Naive B cell (primary cell): Measurements from ENCODE around the gene CMTM3. TPM values are rescaled to one million over a fixed set of nuclear protein-coding genes. Genes with fewer than 3 reads are reported as not detected.
A peak's percentile ranks its signal among the peaks of the same experiment; 100 is the strongest.
"Not testable (repeated sequence)": the region's sequence is repeated elsewhere in the genome, so short reads cannot be mapped to it uniquely, and the experiment has no call there.

ENCODE experiments used
- ATAC-seq, 2 donors: fragments of 150-1000 bp; cut with Tn5 transposase; 2 replicates each; pipeline ENCODE4 v1.10.0; 2021; ENCODE audit warnings: low read depth in 2 of 2, mild to moderate bottlenecking in 2 of 2, moderate library complexity in 2 of 2
- DNase-seq: peaks from one replicate; pipeline ENCODE4 v3.0.0; 2022
- H3K27ac Mint-ChIP-seq, 6 donors: one replicate each; pipeline ENCODE4 v1.8.0; 2020 to 2022; ENCODE audit warnings: mild to moderate bottlenecking in 6 of 6, mixed read lengths in 6 of 6, moderate library complexity in 5 of 6, inconsistent platforms in 2 of 6
- H3K27me3 Mint-ChIP-seq, 3 donors: one replicate each; pipeline ENCODE4 v1.8.0; 2021 to 2022; ENCODE audit warnings: mixed read lengths in 3 of 3, mild to moderate bottlenecking in 1 of 3
- H3K36me3 Mint-ChIP-seq, 2 donors: one replicate each; pipeline ENCODE4 v1.8.0; 2020 to 2022; ENCODE audit warnings: mixed read lengths in 2 of 2, inconsistent platforms in 1 of 2, mild to moderate bottlenecking in 1 of 2
- H3K4me1 Mint-ChIP-seq, 3 donors: one replicate each; pipeline ENCODE4 v1.8.0; 2020 to 2022; ENCODE audit warnings: mixed read lengths in 3 of 3, inconsistent platforms in 1 of 3, mild to moderate bottlenecking in 1 of 3, moderate library complexity in 1 of 3
- H3K4me3 Mint-ChIP-seq, 8 donors: one replicate each; pipeline ENCODE4 v1.8.0; 2020 to 2022; ENCODE audit warnings: mild to moderate bottlenecking in 8 of 8, mixed read lengths in 8 of 8, moderate library complexity in 8 of 8, inconsistent platforms in 2 of 8
- H3K9me3 Mint-ChIP-seq, 7 donors: one replicate each; pipeline ENCODE4 v1.8.0; 2020 to 2022; ENCODE audit warnings: mixed read lengths in 7 of 7, mild to moderate bottlenecking in 5 of 7, inconsistent platforms in 2 of 7, moderate library complexity in 1 of 7
- polyA plus RNA-seq, 6 donors: library from polyadenylated mRNA; unstranded; fragments of 300-500 nt; fragmentation: Illumina TruSeq; gene quantifications; one replicate each; pipeline ENCODE4 v1.2.3, GENCODE V29; 2021; ENCODE audit warnings: low read depth in 6 of 6

Gene CMTM3
- polyA plus RNA-seq: 10 to 100 TPM; 17.0 to 24.3 (median 19.1) TPM

GRCh38 chr16:66604376-66605176, at the start of gene CMTM3:
Gene CMTM3 (plus strand): TSS chr16:66604704. CDS start chr16:66604806, 102 bp downstream.
- peaks cover 23 to 47% (median 43%) of the 10 kb centered on the region in 3 donors for H3K4me1 Mint-ChIP-seq
- peak within 1 kb of the TSS; percentile 44 to 91 (median 82) for H3K27ac Mint-ChIP-seq
- DNase-seq (peak; percentile 66), ATAC-seq (peak; percentile 64 to 67)
- H3K4me3 Mint-ChIP-seq: peak within 1 kb of the TSS; percentile 81 to 95 (median 88)
- H3K9me3 Mint-ChIP-seq: peaks cover 6 to 11% (median 9%) of the 10 kb centered on the region in 7 donors
- peaks cover 7 to 43% (median 23%) of the 10 kb centered on the region in 3 donors for H3K27me3 Mint-ChIP-seq
- H3K36me3 Mint-ChIP-seq: peaks cover 0 to 11% of the 10 kb centered on the region in 2 donors

GRCh38 chr16:66560107-66560506, 44.4 kb upstream of the CMTM3 start:
- Mint-ChIP-seq H3K4me3 (no peak overlapping the region), H3K9me3 (no peaks in the 10 kb centered on the region), H3K36me3 (peaks cover 13 to 26% of the 10 kb centered on the region in 2 donors), H3K4me1 (peaks cover 37 to 39% (median 39%) of the 10 kb centered on the region in 3 donors), H3K27ac (peak overlapping the region in 3 of 6 donors; percentile 1 to 82 (median 21)), H3K27me3 (no peaks in the 10 kb centered on the region)
- no peak for ATAC-seq
- no peak for DNase-seq

- Mint-ChIP-seq H3K9me3 (no peaks in the 10 kb centered on the region), H3K27me3 (no peaks in the 10 kb centered on the region), H3K4me3 (no peak overlapping the region), H3K27ac (peak overlapping the region in 1 of 6 donors; percentile 0), H3K4me1 (peaks cover 26% of the 10 kb centered on the region in 3 donors), H3K36me3 (peaks cover 13 to 18% of the 10 kb centered on the region in 2 donors)
- ATAC-seq (no peak), DNase-seq (no peak)
Observed at GRCh38 chr16:66561381-66562080, 43.0 kb upstream of the CMTM3 start.

- Mint-ChIP-seq H3K27me3 (no peaks in the 10 kb centered on the region), H3K27ac (no peak overlapping the region), H3K4me3 (no peak overlapping the region), H3K4me1 (peaks cover 24 to 25% (median 24%) of the 10 kb centered on the region in 3 donors), H3K36me3 (peaks cover 14 to 15% of the 10 kb centered on the region in 2 donors), H3K9me3 (peaks cover 0 to 3% (median 0%) of the 10 kb centered on the region in 7 donors)
- DNase-seq (no peak), ATAC-seq (no peak)
Observed at GRCh38 chr16:66562409-66562808, 42.1 kb upstream of the CMTM3 start.

GRCh38 chr16:66562986-66563385, 41.5 kb upstream of the CMTM3 start:
- H3K27ac Mint-ChIP-seq: peak overlapping the region in 1 of 6 donors; percentile 66

GRCh38 chr16:66563574-66564334, 40.8 kb upstream of the CMTM3 start:
- Mint-ChIP-seq H3K27me3 (no peaks in the 10 kb centered on the region), H3K27ac (no peak overlapping the region), H3K36me3 (peaks cover 10 to 11% of the 10 kb centered on the region in 2 donors), H3K4me1 (peaks cover 21 to 22% (median 22%) of the 10 kb centered on the region in 3 donors), H3K4me3 (no peak overlapping the region), H3K9me3 (peaks cover 0 to 3% (median 0%) of the 10 kb centered on the region in 7 donors)
- ATAC-seq: no peak
- no peak for DNase-seq

More at GRCh38 chr16:66562986-66563385, 41.5 kb upstream of the CMTM3 start:
- H3K4me3 Mint-ChIP-seq: no peak overlapping the region
- no peaks in the 10 kb centered on the region for H3K27me3 Mint-ChIP-seq
- H3K4me1 Mint-ChIP-seq: peaks cover 21 to 22% (median 22%) of the 10 kb centered on the region in 3 donors
- peaks cover 0 to 3% (median 0%) of the 10 kb centered on the region in 7 donors for H3K9me3 Mint-ChIP-seq
- peaks cover 10 to 16% of the 10 kb centered on the region in 2 donors for H3K36me3 Mint-ChIP-seq
- DNase-seq: no peak
- ATAC-seq: no peak

GRCh38 chr16:66566051-66566901, 38.2 kb upstream of the CMTM3 start, which contains the start of gene CMTM1:
Gene CMTM1 (plus strand): TSS chr16:66566439. CDS start chr16:66566514, 75 bp downstream.
- H3K27me3 Mint-ChIP-seq: no peaks in the 10 kb centered on the region
- peaks cover 5 to 12% (median 6%) of the 10 kb centered on the region in 3 donors for H3K4me1 Mint-ChIP-seq
- H3K36me3 Mint-ChIP-seq: peaks cover 0 to 11% of the 10 kb centered on the region in 2 donors
- peaks cover 0 to 3% (median 0%) of the 10 kb centered on the region in 7 donors for H3K9me3 Mint-ChIP-seq
- peak within 1 kb of the TSS in 2 of 8 donors; percentile 37 to 60 for H3K4me3 Mint-ChIP-seq
- H3K27ac Mint-ChIP-seq: peak within 1 kb of the TSS in 1 of 6 donors; percentile 36
- DNase-seq: no peak
- no peak for ATAC-seq

GRCh38 chr16:66567270-66567669, 37.2 kb upstream of the CMTM3 start:
- not testable (repeated sequence) for H3K27ac Mint-ChIP-seq, H3K4me1 Mint-ChIP-seq, H3K9me3 Mint-ChIP-seq, ATAC-seq, DNase-seq, H3K4me3 Mint-ChIP-seq, H3K27me3 Mint-ChIP-seq
- H3K36me3 Mint-ChIP-seq: peaks cover 0 to 11% of the 10 kb centered on the region in 2 donors

GRCh38 chr16:66568355-66568754, 36.1 kb upstream of the CMTM3 start:
- H3K4me1 Mint-ChIP-seq: peaks cover 0 to 4% (median 0%) of the 10 kb centered on the region in 3 donors
- DNase-seq (no peak), ATAC-seq (no peak)
- H3K27me3 Mint-ChIP-seq: no peaks in the 10 kb centered on the region
- peaks cover 0 to 11% of the 10 kb centered on the region in 2 donors for H3K36me3 Mint-ChIP-seq
- H3K9me3 Mint-ChIP-seq: peaks cover 0 to 3% (median 0%) of the 10 kb centered on the region in 7 donors
- no peak overlapping the region for H3K4me3 Mint-ChIP-seq
- peak overlapping the region in 1 of 6 donors; percentile 67 for H3K27ac Mint-ChIP-seq

GRCh38 chr16:66569131-66569530, 35.4 kb upstream of the CMTM3 start:
- Mint-ChIP-seq H3K4me1 (peaks cover 0 to 4% (median 0%) of the 10 kb centered on the region in 3 donors), H3K9me3 (peaks cover 0 to 3% (median 0%) of the 10 kb centered on the region in 7 donors), H3K36me3 (peaks cover 0 to 7% of the 10 kb centered on the region in 2 donors), H3K27ac (no peak overlapping the region), H3K27me3 (peaks cover 0 to 4% (median 0%) of the 10 kb centered on the region in 3 donors), H3K4me3 (no peak overlapping the region)
- DNase-seq (no peak), ATAC-seq (no peak)

- H3K4me3 Mint-ChIP-seq: no peak overlapping the region
- ATAC-seq: no peak
- peaks cover 0 to 4% (median 0%) of the 10 kb centered on the region in 3 donors for H3K4me1 Mint-ChIP-seq
- H3K9me3 Mint-ChIP-seq: peaks cover 0 to 3% (median 0%) of the 10 kb centered on the region in 7 donors
- DNase-seq: no peak
- H3K27ac Mint-ChIP-seq: no peak overlapping the region
- H3K36me3 Mint-ChIP-seq: peaks cover 0 to 7% of the 10 kb centered on the region in 2 donors
- peaks cover 0 to 12% (median 2%) of the 10 kb centered on the region in 3 donors for H3K27me3 Mint-ChIP-seq
Observed at GRCh38 chr16:66569827-66570405, 34.6 kb upstream of the CMTM3 start.

- peaks cover 0 to 4% (median 0%) of the 10 kb centered on the region in 3 donors for H3K4me1 Mint-ChIP-seq
Observed at GRCh38 chr16:66572356-66572755, 32.1 kb upstream of the CMTM3 start.

More at GRCh38 chr16:66572356-66572755, 32.1 kb upstream of the CMTM3 start:
- peaks cover 0 to under 1% (median 0%) of the 10 kb centered on the region in 7 donors for H3K9me3 Mint-ChIP-seq
- no peak overlapping the region for H3K4me3 Mint-ChIP-seq
- no peak overlapping the region for H3K27ac Mint-ChIP-seq
- peaks cover 17 to 18% (median 18%) of the 10 kb centered on the region in 3 donors for H3K27me3 Mint-ChIP-seq
- ATAC-seq (no peak), DNase-seq (no peak)
- H3K36me3 Mint-ChIP-seq: peaks cover 0 to 5% of the 10 kb centered on the region in 2 donors
